Gastrocnemius medialis (tissue), 4 donors: ENCODE measurements around the gene SLC39A11.

Experiments used
- POLR2A ChIP-seq, 2 donors: fragments of 450-650 bp; IDR thresholded peaks; one replicate each; pipeline ENCODE4 v1.6.1; 2017; ENCODE audit warnings: antibody characterized with exemption in 2 of 2, mild to moderate bottlenecking in 2 of 2, moderate library complexity in 2 of 2
- TF ChIP-seq, protein P1 (sequence below), 5 experiments: fragments of 450-650 bp in 3 of 5; fragments of 200-600 bp in 2 of 5; sonication (generic) in 2 of 5; IDR thresholded peaks in 4 of 5; conservative IDR thresholded peaks in 1 of 5; 1 replicate in 4 of 5; 2 replicates in 1 of 5; pipeline ENCODE4 v1.5.1; 2016 to 2019; ENCODE audit warnings: antibody characterized with exemption in 5 of 5, mild to moderate bottlenecking in 3 of 5, moderate library complexity in 3 of 5

DNA sequence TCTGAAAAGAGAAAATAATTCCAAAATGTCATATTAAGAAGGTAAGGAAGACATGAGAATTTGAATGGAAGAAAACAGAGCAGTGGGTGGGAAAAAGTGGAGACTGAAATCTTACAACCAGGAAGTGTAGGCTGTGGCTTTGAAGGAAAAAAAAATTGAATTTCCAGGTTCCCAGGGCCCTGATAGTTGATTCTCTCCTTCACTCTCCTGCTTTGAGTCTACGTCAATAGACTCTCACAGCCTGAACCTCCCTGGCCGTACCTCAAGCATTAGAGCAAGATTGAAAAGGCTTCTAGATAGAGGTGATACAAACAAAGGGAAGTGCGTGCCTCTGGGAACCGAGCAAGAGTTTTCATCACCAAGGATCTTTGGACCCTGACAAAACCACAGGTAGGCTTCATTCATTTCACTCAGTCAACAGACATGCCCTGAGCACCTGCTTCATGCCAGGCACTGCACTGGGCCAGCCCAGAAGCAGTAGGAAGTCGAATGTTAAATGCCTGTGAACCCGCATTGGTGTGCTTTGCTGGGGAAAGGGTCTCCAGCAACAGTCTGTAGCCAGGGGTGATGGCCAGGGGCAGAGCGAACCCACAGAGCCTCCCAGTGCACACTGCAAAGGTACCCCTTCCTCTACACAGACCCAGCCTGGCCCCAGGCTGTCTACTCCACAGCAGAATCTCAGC, 163.9 kb downstream of the SLC39A11 start:
- TF ChIP-seq, protein P1, sequence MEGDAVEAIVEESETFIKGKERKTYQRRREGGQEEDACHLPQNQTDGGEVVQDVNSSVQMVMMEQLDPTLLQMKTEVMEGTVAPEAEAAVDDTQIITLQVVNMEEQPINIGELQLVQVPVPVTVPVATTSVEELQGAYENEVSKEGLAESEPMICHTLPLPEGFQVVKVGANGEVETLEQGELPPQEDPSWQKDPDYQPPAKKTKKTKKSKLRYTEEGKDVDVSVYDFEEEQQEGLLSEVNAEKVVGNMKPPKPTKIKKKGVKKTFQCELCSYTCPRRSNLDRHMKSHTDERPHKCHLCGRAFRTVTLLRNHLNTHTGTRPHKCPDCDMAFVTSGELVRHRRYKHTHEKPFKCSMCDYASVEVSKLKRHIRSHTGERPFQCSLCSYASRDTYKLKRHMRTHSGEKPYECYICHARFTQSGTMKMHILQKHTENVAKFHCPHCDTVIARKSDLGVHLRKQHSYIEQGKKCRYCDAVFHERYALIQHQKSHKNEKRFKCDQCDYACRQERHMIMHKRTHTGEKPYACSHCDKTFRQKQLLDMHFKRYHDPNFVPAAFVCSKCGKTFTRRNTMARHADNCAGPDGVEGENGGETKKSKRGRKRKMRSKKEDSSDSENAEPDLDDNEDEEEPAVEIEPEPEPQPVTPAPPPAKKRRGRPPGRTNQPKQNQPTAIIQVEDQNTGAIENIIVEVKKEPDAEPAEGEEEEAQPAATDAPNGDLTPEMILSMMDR (IDR thresholded peaks at IDR 0.05 in 4 of 5, conservative IDR thresholded peaks at IDR 0.05 in 1 of 5) = no peak
- no peak for TF ChIP-seq POLR2A (IDR thresholded peaks at IDR 0.05)
